ENCODE data around the gene CLDN9. TPM values are rescaled to one million over a fixed set of nuclear protein-coding genes. Genes with fewer than 3 reads are reported as not detected.
A peak's percentile ranks its signal among the peaks of the same experiment; 100 is the strongest.

Gene CLDN9
- polyA plus RNA-seq, 6 donors from 2014 or later, result not detected

- Mint-ChIP-seq H3K36me3 (no peaks in the 10 kb centered on the region), H3K27ac (peak overlapping the region in 5 of 6 donors; percentile 28 to 87 (median 70)), H3K9me3 (peaks cover 0 to 4% (median 0%) of the 10 kb centered on the region in 7 donors), H3K27me3 (peaks cover 0 to 18% (median 4%) of the 10 kb centered on the region in 3 donors), H3K4me1 (peaks cover 36 to 55% (median 54%) of the 10 kb centered on the region in 3 donors), H3K4me3 (peak overlapping the region; percentile 82 to 95 (median 88))
- DNase-seq (no peak), ATAC-seq (ENCODE audit: low read depth in 2 of 2) (no peak)
These were observed 8.1 kb downstream of the CLDN9 start for GRCh38 chr16:3020604-3021448.

- peak overlapping the region; percentile 77 to 97 (median 90) for H3K4me3 Mint-ChIP-seq
- ATAC-seq (ENCODE audit: low read depth in 2 of 2) (peak; percentile 22 to 23), DNase-seq (peak; percentile 66)
- peaks cover 0 to 4% (median 0%) of the 10 kb centered on the region in 7 donors for H3K9me3 Mint-ChIP-seq
- no peaks in the 10 kb centered on the region for H3K36me3 Mint-ChIP-seq
- peaks cover 36 to 55% (median 54%) of the 10 kb centered on the region in 3 donors for H3K4me1 Mint-ChIP-seq
- peak overlapping the region in 5 of 6 donors; percentile 28 to 78 (median 56) for H3K27ac Mint-ChIP-seq
- peaks cover 0 to 12% (median 0%) of the 10 kb centered on the region in 3 donors for H3K27me3 Mint-ChIP-seq
These were observed 8.9 kb downstream of the CLDN9 start for GRCh38 chr16:3021449-3022207.

- H3K4me1 Mint-ChIP-seq, result peaks cover 36 to 55% (median 54%) of the 10 kb centered on the region in 3 donors
- DNase-seq, result no peak
- H3K36me3 Mint-ChIP-seq, result no peaks in the 10 kb centered on the region
These were observed 9.5 kb downstream of the CLDN9 start for GRCh38 chr16:3022208-3022683.

GRCh38 chr16:3022684-3023414 is 10.1 kb downstream of the CLDN9 start:
- Mint-ChIP-seq H3K9me3 (peaks cover 0 to 4% (median 0%) of the 10 kb centered on the region in 7 donors), H3K27me3 (peaks cover 0 to 5% (median 0%) of the 10 kb centered on the region in 3 donors), H3K27ac (peak overlapping the region in 5 of 6 donors; percentile 27 to 99 (median 43)), H3K4me3 (peak overlapping the region; percentile 82 to 97 (median 95)), H3K4me1 (peaks cover 36 to 57% (median 56%) of the 10 kb centered on the region in 3 donors), H3K36me3 (no peaks in the 10 kb centered on the region)
- ATAC-seq (ENCODE audit: low read depth in 2 of 2) (no peak), DNase-seq (no peak)

More at GRCh38 chr16:3022208-3022683, 9.5 kb downstream of the CLDN9 start:
- H3K9me3 Mint-ChIP-seq, result peaks cover 0 to 4% (median 0%) of the 10 kb centered on the region in 7 donors
- peak overlapping the region; percentile 35 to 97 (median 88) for H3K4me3 Mint-ChIP-seq
- ATAC-seq (ENCODE audit: low read depth in 2 of 2), result no peak
- H3K27ac Mint-ChIP-seq, result peak overlapping the region in 1 of 6 donors; percentile 43
- H3K27me3 Mint-ChIP-seq, result peaks cover 0 to 7% (median 0%) of the 10 kb centered on the region in 3 donors

GRCh38 chr16:3023415-3023668 is 10.6 kb downstream of the CLDN9 start:
- no peak for ATAC-seq (ENCODE audit: low read depth in 2 of 2)
- no peak for DNase-seq
- Mint-ChIP-seq H3K4me3 (peak overlapping the region; percentile 82 to 97 (median 95)), H3K9me3 (peaks cover 0 to 4% (median 0%) of the 10 kb centered on the region in 7 donors), H3K36me3 (no peaks in the 10 kb centered on the region), H3K27ac (peak overlapping the region; percentile 14 to 99 (median 63)), H3K27me3 (peaks cover 0 to 4% (median 3%) of the 10 kb centered on the region in 3 donors), H3K4me1 (peaks cover 39 to 58% (median 57%) of the 10 kb centered on the region in 3 donors)

GRCh38 chr16:3023669-3024478 is 11.2 kb downstream of the CLDN9 start, which contains the start of the genes HCFC1R1 and THOC6:
Gene HCFC1R1 (minus strand): TSS chr16:3023942. CDS start chr16:3023941, 1 bp downstream.
Gene THOC6 (plus strand): TSS chr16:3024035. CDS start chr16:3024327, 292 bp downstream.
- ATAC-seq (ENCODE audit: low read depth in 2 of 2), result peak; percentile 86 to 87

GRCh38 chr16:3025032-3026002 is 12.6 kb downstream of the CLDN9 start:
- H3K4me1 Mint-ChIP-seq, result peaks cover 42 to 53% (median 51%) of the 10 kb centered on the region in 3 donors
- peak overlapping the region in 1 of 8 donors; percentile 20 for H3K4me3 Mint-ChIP-seq

More at GRCh38 chr16:3023669-3024478, 11.2 kb downstream of the CLDN9 start, which contains the start of the genes HCFC1R1 and THOC6:
- H3K27ac Mint-ChIP-seq, result peak within 1 kb of the TSS; percentile 76 to 99 (median 96)
- no peaks in the 10 kb centered on the region for H3K36me3 Mint-ChIP-seq
- peak within 1 kb of the TSS; percentile 82 to 97 (median 95) for H3K4me3 Mint-ChIP-seq
- H3K4me1 Mint-ChIP-seq, result peaks cover 41 to 62% (median 53%) of the 10 kb centered on the region in 3 donors
- no peaks in the 10 kb centered on the region for H3K9me3 Mint-ChIP-seq
- H3K27me3 Mint-ChIP-seq, result peaks cover 4 to 9% (median 5%) of the 10 kb centered on the region in 3 donors
- peak; percentile 94 for DNase-seq

GRCh38 chr16:3026003-3026378 is 13.3 kb downstream of the CLDN9 start:
- Mint-ChIP-seq H3K27ac (no peak overlapping the region), H3K4me1 (peaks cover 42 to 49% (median 46%) of the 10 kb centered on the region in 3 donors), H3K9me3 (no peaks in the 10 kb centered on the region)

More at GRCh38 chr16:3025032-3026002, 12.6 kb downstream of the CLDN9 start:
- peaks cover 10 to 23% (median 19%) of the 10 kb centered on the region in 3 donors for H3K27me3 Mint-ChIP-seq
- peak overlapping the region in 1 of 6 donors; percentile 50 for H3K27ac Mint-ChIP-seq
- no peaks in the 10 kb centered on the region for H3K9me3 Mint-ChIP-seq
- ATAC-seq (ENCODE audit: low read depth in 2 of 2) (no peak), DNase-seq (no peak)
- no peaks in the 10 kb centered on the region for H3K36me3 Mint-ChIP-seq

GRCh38 chr16:3026609-3027488 is 14.1 kb downstream of the CLDN9 start:
- Mint-ChIP-seq H3K4me3 (peak overlapping the region in 1 of 8 donors; percentile 38), H3K9me3 (no peaks in the 10 kb centered on the region), H3K27me3 (peaks cover 15 to 38% (median 35%) of the 10 kb centered on the region in 3 donors), H3K36me3 (no peaks in the 10 kb centered on the region), H3K27ac (peak overlapping the region in 1 of 6 donors; percentile 57), H3K4me1 (peaks cover 37 to 42% (median 39%) of the 10 kb centered on the region in 3 donors)
- DNase-seq (no peak), ATAC-seq (ENCODE audit: low read depth in 2 of 2) (no peak)

More at GRCh38 chr16:3026003-3026378, 13.3 kb downstream of the CLDN9 start:
- no peaks in the 10 kb centered on the region for H3K36me3 Mint-ChIP-seq
- no peak for DNase-seq
- peak overlapping the region in 1 of 8 donors; percentile 38 for H3K4me3 Mint-ChIP-seq
- no peak for ATAC-seq (ENCODE audit: low read depth in 2 of 2)
- H3K27me3 Mint-ChIP-seq, result peaks cover 10 to 30% (median 26%) of the 10 kb centered on the region in 3 donors

GRCh38 chr16:3027489-3027795 is 14.7 kb downstream of the CLDN9 start:
- DNase-seq (no peak), ATAC-seq (ENCODE audit: low read depth in 2 of 2) (no peak)
- peaks cover 33 to 36% (median 36%) of the 10 kb centered on the region in 3 donors for H3K4me1 Mint-ChIP-seq
- no peaks in the 10 kb centered on the region for H3K9me3 Mint-ChIP-seq
- H3K4me3 Mint-ChIP-seq, result peak overlapping the region in 1 of 8 donors; percentile 8
- no peaks in the 10 kb centered on the region for H3K36me3 Mint-ChIP-seq
- no peak overlapping the region for H3K27ac Mint-ChIP-seq
- peaks cover 18 to 44% (median 41%) of the 10 kb centered on the region in 3 donors for H3K27me3 Mint-ChIP-seq

All from naive B cell (primary cell).